GM19240 (cell line): ENCODE results near the gene ATAD2B.
"Not testable (repeated sequence)": the region's sequence is repeated elsewhere in the genome, so short reads cannot be mapped to it uniquely, and the experiment has no call there.

Experiments
- DNase-seq: peaks from one replicate; pipeline ENCODE4 v3.0.0; 2011; ENCODE audit warnings: low spot score; ENCODE audit not compliant: insufficient read length

ATAD2B gene

GRCh38 chr2:23791030-23791429, 135.9 kb downstream of the ATAD2B start:
- no peak for DNase-seq

GRCh38 chr2:23789012-23789411, 137.9 kb downstream of the ATAD2B start:
- DNase-seq, result no peak

GRCh38 chr2:23788100-23788499, 138.8 kb downstream of the ATAD2B start:
- no peak for DNase-seq

GRCh38 chr2:23784971-23785370, 142.0 kb downstream of the ATAD2B start:
- DNase-seq, result no peak

- no peak for DNase-seq
Measured at GRCh38 chr2:23782646-23783045, 144.3 kb downstream of the ATAD2B start.

GRCh38 chr2:23782126-23782525, 144.8 kb downstream of the ATAD2B start:
- no peak for DNase-seq

- DNase-seq, result not testable (repeated sequence)
Measured at GRCh38 chr2:23780465-23780864, 146.5 kb downstream of the ATAD2B start.

- no peak for DNase-seq
Measured at GRCh38 chr2:23777826-23778225, 149.1 kb downstream of the ATAD2B start.

- no peak for DNase-seq
Measured at GRCh38 chr2:23776021-23776420, 150.9 kb downstream of the ATAD2B start.

- no peak for DNase-seq
Measured at GRCh38 chr2:23772684-23773083, 154.2 kb downstream of the ATAD2B start.

GRCh38 chr2:23772056-23772455, 154.9 kb downstream of the ATAD2B start:
- no peak for DNase-seq

- no peak for DNase-seq
Measured at GRCh38 chr2:23769364-23769763, 157.6 kb downstream of the ATAD2B start.

GRCh38 chr2:23767876-23768621, 158.9 kb downstream of the ATAD2B start:
- DNase-seq, result no peak

GRCh38 chr2:23762141-23762540, 164.8 kb downstream of the ATAD2B start:
- DNase-seq, result no peak

GRCh38 chr2:23761638-23762037, 165.3 kb downstream of the ATAD2B start:
- DNase-seq, result no peak

- no peak for DNase-seq
Measured at GRCh38 chr2:23760736-23761135, 166.2 kb downstream of the ATAD2B start.

- DNase-seq, result no peak
Measured at GRCh38 chr2:23757686-23758433, 169.1 kb downstream of the ATAD2B start.

- no peak for DNase-seq
Measured at GRCh38 chr2:23756593-23757292, 170.2 kb downstream of the ATAD2B start.

- no peak for DNase-seq
Measured at GRCh38 chr2:23754970-23755369, 172.0 kb downstream of the ATAD2B start.

GRCh38 chr2:23753291-23754010, 173.5 kb downstream of the ATAD2B start:
- DNase-seq, result no peak

- DNase-seq, result no peak
Measured at GRCh38 chr2:23751747-23752265, 175.1 kb downstream of the ATAD2B start.
